Amniotic epithelial cell (primary cell): ENCODE data around the gene SNAP25.

Source experiments
- DNase-seq: peaks from one replicate; pipeline ENCODE4 v3.0.0-alpha.2; 2010; ENCODE audit warnings: low read depth

SNAP25 gene

DNA sequence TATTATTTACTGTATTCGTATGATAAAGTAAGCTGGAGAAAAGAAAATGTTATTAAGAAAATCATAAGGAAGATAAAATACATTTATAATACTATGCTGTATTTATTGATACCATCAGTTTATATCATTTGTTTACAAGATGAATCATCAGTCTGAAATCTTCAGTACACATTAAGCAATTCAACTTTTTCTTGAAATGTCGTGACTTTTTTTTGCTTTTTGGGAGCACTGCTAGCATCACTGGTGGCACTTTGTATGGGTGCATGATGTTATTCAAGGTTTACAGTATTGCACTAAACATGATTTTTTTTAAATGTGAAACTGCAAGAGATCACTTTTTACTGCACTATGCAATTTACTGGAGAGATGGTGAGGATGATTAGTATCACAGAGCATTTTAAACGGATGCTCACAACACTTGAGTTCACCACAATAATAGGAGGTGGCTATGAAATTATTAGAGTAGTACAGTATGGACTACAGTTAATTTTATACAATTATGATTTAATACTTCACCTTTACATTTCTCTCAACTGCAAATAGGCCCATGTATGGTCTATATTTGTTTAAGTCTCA is 85.9 kb downstream of the SNAP25 start:
- DNase-seq = no peak

DNA sequence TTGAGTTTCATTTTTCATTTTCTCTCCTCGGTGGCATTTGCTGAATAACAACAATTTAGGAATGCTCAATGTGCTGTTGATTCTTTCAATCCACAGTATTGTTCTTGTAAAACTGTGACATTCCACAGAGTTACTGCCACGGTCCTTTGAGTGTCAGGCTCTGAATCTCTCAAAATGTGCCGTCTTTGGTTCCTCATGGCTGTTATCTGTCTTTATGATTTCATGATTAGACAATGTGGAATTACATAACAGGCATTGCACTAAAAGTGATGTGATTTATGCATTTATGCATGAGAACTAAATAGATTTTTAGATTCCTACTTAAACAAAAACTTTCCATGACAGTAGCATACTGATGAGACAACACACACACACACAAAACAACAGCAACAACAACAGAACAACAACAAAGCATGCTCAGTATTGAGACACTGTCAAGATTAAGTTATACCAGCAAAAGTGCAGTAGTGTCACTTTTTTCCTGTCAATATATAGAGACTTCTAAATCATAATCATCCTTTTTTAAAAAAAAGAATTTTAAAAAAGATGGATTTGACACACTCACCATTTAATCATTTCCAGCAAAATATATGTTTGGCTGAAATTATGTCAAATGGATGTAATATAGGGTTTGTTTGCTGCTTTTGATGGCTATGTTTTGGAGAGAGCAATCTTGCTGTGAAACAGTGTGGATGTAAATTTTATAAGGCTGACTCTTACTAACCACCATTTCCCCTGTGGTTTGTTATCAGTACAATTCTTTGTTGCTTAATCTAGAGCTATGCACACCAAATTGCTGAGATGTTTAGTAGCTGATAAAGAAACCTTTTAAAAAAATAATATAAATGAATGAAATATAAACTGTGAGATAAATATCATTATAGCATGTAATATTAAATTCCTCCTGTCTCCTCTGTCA is 88.1 kb downstream of the SNAP25 start:
- peak; percentile 98 for DNase-seq

- peak; percentile 62 for DNase-seq
Observed at GRCh38 chr20:10307359-10307735, 88.7 kb downstream of the SNAP25 start.

GRCh38 chr20:10308652-10309051 is 90.0 kb downstream of the SNAP25 start:
- DNase-seq = no peak

GRCh38 chr20:10309326-10309725 is 90.7 kb downstream of the SNAP25 start:
- peak; percentile 98 for DNase-seq

GRCh38 chr20:10312111-10312510 is 93.5 kb downstream of the SNAP25 start:
- DNase-seq = no peak

DNA sequence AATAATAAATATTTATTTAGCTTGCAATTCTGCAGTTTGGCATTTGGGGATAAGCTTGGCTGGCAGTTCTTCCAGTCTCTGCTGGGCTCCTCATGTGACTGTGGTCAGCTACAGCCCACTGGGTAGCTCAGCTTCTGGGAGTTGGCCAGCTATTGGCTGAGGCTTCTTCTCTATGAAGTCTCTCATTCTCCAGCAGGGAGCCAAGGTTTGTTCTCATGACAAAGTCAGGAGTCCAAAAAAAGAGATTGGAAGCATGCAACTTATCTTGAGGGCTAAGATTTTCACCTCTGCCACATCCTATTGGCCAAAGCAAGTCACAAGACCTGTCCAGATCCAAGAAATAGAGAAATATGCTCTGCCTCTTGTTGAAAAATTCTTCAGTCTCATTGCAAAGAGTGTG is 94.6 kb downstream of the SNAP25 start:
- DNase-seq = peak; percentile 45

- DNase-seq = peak; percentile 63
Observed at GRCh38 chr20:10313701-10314100, 95.1 kb downstream of the SNAP25 start.

DNA sequence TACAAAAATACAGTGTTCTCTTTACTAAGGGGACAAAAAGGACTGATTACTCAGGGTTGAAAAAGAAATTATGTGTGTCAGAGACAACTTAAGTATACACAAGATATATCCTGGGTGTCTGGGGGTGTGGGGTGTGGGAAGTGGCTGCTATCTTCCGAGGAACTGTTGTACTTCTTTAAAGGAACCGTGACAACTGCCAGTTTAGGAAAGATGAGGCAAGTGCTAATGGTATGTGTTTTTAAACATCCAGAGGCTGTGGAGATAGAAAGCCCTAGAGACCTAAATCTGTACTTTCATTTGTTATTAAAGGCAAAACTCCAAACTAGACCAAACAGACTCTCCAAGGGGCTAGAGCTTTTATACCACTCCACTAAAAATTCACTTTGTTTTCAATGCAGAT is 95.6 kb downstream of the SNAP25 start:
- DNase-seq = peak; percentile 51

DNA sequence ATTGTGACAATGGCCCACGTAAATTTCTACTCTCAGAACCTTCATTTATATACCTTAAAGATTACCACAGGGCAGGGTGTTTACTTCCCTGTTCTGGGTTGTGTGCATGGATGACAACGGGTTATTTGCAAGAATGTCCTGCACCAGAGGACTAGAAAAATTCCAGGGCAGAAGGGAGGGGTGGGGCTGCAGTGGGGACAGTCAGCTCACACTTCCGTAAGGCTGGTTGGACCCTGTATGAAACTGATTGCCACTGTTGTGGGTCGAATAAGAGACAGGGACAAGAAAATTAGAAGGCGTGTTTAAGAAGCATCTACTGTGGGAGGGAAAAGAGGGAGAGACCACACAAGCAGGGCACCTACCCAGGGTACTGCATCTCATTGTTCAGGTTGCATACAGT is 96.5 kb downstream of the SNAP25 start:
- DNase-seq = no peak

DNA sequence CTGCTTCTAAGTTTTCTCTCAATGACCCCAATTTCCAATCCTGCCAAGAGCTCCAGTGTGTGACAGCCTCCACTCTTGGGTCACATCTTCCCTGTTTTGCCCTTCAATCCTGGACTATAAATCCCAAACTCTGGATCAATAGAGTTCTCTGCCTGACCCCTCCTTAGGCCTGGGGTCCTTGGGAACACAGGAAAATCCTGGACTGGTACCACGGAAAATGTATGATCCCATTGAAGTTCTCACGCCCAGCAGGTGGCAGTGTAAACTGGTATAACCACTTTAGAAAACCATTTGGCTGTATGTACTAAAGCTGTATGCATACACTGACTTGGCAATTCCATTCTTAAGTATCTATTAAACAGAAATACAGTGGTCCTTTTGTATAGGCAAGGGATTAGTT is 98.0 kb downstream of the SNAP25 start:
- DNase-seq = peak; percentile 33

DNA sequence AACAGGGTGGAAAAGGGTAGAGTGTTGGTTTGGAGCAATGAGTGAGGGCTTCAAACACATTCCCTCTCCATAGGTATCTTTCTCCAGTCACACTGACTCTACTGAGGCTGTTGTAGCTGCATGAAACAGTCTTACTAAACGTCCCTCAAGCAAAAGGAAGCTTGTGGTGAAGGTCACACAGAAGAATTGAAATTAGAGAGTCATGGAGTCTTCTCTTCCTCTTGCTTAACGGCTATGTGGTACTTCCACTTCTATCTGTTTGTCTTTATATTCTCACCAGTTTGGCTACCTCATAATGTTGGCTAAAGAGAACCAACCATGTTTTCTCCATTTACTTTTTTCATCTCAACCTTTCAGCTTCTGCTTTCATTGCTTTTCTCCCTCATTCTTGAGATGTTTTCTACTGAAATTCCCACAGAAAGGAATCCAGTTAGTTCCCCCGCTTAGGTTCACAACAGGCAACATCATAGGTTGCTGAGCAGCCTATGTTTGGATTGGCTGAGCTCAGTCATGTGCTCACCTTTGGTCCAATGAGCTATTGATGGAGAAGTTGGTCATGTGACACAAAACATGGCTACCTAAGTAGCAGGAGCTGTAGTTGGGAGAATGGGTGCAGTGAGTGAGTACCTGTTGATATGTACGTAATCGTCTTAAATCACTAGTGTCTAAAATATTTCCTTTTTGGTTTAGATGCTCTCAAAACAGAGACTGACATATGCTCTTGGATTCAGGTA is 99.8 kb downstream of the SNAP25 start:
- no peak for DNase-seq

DNA sequence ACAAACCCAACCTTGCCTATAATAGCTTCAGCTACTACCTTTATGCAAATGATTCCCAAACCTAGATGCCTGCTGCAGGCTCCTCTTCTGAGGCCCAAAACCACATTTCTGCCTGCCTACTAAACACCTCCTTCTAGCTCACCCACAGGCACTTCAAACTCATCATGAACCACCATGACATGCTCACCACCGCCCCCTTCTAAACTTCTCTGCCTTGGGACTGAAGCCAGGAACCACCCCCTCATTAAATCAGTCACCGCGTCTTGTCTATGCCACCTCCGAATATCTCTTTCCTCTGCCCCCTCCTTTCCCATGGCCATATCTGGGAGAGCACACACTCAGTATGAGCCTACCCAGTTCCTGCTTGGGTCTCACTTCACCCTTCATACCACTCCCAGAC is 101.2 kb downstream of the SNAP25 start:
- no peak for DNase-seq

GRCh38 chr20:10321138-10321717 is 102.6 kb downstream of the SNAP25 start:
- no peak for DNase-seq

DNA sequence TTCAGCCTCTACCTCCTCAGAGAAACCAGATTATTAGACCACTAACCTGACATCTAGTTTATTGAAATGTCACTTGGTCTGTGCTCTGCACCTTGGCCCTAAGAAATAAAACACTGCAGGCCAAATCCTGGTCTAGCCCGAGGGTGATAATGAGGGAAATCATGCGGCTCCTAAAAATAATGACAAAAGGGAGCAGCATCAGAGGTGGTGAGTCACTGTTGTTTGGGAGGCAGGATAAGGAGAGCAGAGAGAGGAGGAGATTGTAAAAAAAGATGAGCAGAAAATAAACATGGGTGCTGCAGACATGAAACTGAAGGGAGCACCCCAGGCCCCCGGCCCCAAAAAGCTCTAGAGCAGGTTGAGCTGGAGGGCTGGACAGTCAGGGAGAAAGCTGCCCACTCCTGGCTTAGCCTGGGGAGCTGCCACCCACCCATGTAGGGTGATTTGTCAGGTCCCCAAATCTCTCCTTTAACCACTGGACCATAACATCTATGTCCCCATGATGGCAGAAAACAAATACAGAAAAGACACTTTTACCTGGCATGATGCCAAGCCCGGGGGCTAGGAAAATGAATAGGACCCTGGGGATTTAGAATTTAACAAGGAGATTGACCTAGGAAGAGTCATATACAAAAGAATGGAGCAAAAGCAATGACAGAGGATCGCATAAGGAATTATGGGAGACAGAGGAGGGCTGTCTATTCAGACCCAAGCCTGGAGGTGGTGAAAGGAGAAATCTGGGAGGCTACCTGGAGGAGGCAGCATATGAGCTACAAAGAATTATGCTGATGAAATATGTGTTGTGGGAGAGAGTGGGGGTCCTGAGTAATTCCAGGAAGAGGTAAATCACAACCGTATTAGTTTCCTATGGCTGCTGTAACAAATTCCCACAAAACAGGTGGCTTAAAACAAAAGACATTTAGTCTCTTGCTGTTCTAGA is 103.7 kb downstream of the SNAP25 start:
- no peak for DNase-seq

DNA sequence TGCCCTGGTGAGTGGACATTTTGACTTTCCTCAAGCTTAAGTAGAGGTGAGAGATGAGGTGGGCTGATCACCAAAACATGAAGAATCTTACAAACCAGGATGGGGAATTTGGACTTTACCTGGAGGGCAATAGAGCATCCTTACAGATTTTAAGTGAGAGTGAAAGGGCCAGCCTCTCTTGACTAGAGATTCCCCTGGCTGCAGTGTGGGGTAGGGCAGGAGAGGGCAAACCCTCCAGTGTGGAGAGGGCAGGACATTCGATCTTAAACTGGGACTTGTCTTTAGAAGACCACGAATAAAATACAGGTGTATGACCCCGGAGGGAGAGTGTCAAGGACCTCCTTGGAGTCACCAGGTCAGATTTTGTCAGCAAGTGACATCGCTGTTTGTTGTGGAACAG is 105.1 kb downstream of the SNAP25 start:
- DNase-seq = no peak

DNA sequence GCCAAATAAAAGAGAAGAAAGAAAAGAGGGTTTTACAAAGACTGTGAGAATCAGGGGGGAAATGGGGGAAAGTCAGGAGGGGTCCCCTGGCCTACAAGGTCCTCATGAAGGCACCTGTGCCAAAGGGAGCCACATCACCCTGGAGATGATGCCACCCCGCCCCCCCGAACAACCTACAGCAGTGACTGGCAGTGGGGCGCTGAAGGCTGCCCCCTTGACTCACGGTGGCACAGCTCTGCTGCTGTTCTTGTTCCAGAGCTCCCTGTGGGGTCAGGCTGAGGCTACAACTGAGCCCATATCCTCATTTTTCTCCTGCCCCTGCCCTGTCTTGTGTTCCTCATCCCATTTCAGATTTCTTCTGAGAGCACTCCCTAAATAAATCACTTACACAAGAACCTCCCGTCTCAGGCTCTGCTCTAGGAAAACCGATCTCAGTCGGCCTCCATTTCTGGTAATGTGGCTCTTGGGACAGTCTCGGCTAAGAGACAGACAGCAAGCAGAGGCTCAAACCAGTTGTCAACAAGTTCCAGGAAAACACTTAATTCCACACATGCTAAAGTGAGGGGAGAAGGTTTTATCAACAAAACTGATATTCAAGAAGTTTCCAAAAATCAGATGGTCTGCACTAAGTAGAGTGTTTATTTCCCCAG is 105.7 kb downstream of the SNAP25 start:
- no peak for DNase-seq

DNA sequence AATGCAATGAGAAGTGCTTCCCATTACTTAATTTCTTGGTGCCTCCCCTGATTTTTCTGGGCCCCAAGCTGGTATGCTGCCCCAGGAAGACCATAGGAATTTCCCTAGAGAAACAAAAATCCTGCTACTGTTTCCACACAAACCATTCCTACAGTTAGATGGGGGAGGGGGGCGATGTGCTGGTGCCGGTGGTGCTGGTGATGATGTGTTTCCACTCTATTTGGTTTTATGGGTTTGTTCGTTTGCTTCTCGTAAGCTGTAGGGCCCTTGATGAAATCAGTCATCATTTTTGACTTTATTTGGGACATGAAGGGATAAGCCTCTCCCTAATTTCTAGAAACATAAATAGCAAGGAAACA is 110.2 kb downstream of the SNAP25 start:
- no peak for DNase-seq

DNA sequence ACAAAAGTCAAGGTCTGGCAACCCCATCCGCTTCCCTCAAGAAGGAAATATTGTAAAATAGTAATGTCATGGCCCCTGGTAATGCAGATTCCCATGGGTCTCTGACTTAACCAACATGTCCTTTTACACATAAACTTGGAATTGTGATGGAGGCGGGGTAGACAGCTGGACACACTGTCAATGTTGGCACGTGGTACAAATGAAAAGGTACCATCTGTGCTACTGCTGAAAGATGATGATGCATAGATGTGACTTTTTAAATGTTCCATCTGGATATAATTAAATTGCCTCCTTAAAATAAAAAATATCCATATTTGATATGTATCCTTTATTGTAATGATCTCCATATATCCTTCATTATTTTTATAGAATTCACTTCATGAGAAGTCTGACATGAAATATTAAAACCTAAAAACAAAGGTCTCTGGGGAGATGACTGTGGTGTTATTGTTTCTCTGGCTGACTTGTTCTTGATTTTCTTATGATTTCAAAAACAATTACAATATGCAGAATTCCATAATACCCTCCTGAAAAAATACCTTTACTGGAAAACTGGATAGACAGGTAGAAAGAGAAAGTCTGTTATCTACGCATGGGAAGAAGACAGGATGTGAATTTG is 110.9 kb downstream of the SNAP25 start:
- DNase-seq = no peak

- no peak for DNase-seq
Observed at GRCh38 chr20:10330071-10330470, 111.4 kb downstream of the SNAP25 start.
